HG02588 (cell line): Measurements from ENCODE around the gene LCE3A.
"Not testable (repeated sequence)": the region's sequence is repeated elsewhere in the genome, so short reads cannot be mapped to it uniquely, and the experiment has no call there.

ENCODE experiments used
- ATAC-seq: cut with Tn5 transposase; IDR thresholded peaks from one replicate; pipeline ENCODE4 v1.9.1; 2021; ENCODE audit warnings: mild to moderate bottlenecking, moderate library complexity; ENCODE audit not compliant: unreplicated experiment

Gene LCE3A

DNA sequence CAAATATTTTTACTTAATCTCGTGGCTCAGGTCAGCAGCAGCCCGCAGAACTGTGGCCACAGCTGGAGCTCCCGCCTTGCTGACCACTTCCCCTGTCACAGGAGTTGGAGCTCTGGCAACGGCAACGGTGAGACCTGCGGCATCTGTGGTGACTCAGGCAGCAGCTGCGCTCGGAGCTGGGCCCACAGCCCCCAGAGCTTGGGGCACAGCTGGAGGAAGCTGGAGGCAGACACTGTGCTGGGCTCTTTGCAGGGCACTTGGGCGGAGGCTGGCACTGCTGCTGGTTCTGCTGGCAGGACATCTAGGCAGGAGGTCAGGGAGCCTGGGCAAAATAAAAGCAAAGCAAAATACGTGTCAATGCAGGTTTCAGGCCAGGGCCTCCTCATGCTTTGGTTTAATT is at the start of gene LCE3A:
LCE3A (minus strand) TSS at position 301 of the 400 bp plus-strand sequence; CDS start at position 301, 0 bp downstream.
- ATAC-seq = no peak

DNA sequence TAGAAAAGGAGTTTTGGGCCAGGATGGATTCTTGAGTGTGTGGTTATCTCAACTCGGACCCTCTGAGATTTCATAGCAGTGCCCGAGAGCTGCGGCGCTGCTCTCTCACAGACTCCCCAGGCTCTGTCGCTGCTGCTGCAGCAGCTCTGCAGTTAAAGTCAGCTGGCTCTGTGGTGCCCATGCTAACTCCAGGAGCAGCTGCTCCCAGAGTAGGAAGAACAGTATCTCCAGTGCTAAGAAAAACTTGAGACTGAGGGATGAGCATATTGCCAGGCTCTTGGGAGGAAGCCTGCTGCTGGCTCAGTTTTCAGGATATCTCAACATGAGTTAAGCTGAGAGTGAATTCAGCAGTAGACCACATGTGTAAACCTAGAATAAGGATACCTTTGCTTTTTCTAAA is 44.7 kb upstream of the LCE3A start:
- no peak for ATAC-seq

DNA sequence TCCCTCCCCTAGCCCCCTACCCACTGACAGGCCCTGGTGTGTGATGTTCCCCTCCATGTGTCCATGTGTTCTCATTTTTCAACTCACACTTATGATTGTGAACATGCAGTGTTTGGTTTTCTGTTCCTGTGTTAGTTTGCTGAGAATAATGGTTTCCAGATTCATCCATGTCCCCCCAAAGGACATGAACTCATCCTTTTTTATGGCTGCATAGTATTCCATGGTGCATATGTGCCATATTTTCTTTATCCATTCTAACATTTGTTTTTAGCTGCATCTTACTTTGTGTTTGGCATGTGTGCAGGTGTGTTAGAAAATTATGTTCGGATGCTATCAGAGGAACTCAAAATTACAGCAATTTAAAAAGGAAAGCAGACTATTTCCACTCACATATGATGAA is 43.3 kb upstream of the LCE3A start:
- ATAC-seq = not testable (repeated sequence)

GRCh38 chr1:152663098-152663497 is 40.2 kb upstream of the LCE3A start, which contains the start of gene LCE2D:
LCE2D (plus strand) TSS chr1:152663380; CDS start chr1:152664106, 726 bp downstream.
- no peak for ATAC-seq

GRCh38 chr1:152658649-152659048 is 35.7 kb upstream of the LCE3A start:
- ATAC-seq = no peak

- ATAC-seq = no peak
Measured at GRCh38 chr1:152657677-152658076, 34.8 kb upstream of the LCE3A start.

GRCh38 chr1:152656459-152656858 is 33.6 kb upstream of the LCE3A start:
- ATAC-seq = no peak

DNA sequence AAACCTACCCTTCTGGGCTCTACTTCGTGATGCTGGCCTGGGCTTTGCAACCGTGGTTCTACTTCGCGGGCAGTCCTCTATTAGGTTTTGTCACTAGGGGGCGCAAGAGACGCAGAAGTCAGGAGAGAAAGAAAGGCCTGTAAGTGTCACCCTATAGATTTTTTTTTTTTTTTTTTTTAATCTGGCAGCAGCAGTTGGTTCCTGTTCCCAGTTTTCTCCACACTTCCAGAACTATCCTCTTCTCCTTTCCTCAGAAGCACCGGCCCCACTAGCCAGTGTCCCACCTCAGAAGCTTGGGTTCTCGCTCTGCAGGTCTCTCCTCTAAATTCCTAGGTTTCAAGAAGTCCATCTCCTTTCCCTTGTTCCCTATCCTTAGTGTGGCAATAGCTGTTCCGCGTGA is 31.2 kb upstream of the LCE3A start:
- no peak for ATAC-seq

GRCh38 chr1:152646656-152647055 is 23.8 kb upstream of the LCE3A start:
- no peak for ATAC-seq

DNA sequence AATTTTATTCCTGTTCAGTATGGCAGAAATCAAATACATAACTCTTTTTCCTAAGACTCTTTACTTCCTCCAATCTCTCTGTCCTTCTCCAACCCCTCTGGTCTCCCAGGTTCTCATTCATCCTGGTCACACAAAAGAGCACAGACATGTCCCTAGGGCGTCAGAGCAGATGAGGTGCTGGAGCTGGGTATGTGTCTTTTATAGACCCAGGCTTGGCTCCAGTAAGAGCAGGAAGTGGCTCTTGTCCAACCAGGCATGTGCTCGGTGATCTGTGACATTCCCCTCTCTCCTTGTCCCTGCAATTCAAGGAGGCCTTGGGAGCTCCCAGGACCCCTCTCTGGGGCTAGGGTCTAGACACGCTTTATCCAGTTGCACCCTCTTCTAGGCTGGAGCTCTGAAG is 22.2 kb upstream of the LCE3A start:
- ATAC-seq = no peak

DNA sequence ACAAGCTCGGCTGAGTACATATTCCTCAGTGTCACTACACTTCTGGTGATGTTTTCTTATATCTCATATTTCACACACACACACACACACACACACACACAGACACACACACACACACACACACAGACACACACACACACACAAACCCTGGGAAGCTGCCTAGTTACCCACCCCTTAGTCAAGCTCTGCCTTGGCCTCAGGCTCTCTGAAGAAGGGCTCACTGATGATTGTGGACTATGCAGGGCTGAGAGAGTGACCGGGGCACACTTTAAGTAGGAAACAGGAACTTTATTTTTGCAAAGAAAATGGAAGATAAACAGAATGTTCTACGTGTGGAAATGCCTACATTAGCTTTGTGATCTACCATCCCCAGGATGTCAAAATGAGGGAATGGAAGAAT is 21.0 kb upstream of the LCE3A start:
- no peak for ATAC-seq

DNA sequence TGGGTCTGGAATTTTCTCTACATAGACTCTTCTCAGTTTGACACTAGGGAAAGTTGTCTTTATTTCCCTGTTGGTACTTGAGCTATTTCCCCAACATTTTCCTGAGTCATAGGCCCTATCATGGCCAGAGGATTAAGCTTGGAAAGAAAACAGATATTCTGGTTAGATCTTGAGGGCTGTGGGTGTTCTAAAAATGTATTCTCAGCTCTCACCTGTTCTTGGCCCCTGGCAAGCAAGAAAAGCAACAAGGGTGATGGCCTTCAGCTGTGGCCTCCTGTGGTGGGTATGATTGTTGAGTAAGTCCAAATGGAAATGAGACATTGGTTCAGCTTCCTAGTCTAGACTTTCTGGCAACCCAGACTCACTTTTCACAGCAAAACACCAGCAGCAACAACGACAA is 17.4 kb upstream of the LCE3A start:
- ATAC-seq = no peak

DNA sequence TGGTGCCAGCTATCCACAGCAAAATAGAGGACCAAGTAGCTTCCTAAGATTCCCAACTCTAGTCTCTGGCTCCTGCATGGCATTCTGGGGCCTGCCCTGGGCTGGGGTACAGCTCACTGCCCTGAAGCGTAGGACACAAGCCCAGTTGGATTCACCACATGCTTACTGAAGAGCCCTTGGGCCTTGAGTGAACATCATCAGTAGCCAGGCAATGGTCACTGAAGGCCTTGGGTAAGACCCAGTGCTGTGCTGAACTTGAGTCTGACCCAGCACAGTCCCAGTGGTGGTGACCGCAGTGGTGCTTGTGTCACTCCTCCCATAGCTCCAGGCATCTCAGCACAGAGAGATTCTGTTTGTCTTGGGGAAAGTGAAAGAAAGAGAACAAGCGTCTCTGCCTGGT is 7.7 kb upstream of the LCE3A start:
- no peak for ATAC-seq

- ATAC-seq = no peak
Measured at GRCh38 chr1:152626744-152627143, 3.8 kb upstream of the LCE3A start.

- ATAC-seq = no peak
Measured at GRCh38 chr1:152623203-152623844, 421 bp upstream of the LCE3A start.

GRCh38 chr1:152621993-152622392 is 910 bp downstream of the LCE3A start:
- ATAC-seq = no peak

DNA sequence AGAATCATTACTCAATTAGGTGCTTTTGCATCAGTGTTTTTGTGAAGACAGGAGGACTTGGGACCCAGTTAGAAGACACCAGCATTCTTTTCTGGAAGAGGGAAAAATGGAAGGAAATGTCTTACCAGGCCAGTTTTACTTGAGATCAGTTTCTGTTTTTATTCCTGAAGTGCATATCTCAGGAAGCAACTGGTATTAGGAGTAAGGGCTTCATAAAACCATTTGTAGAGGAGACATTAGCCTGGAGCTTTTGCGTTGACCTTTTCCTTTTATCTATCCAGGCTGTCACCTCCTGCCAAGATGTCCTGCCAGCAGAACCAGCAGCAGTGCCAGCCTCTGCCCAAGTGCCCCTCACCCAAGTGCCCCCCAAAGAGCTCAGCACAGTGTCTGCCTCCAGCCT is 9.4 kb downstream of the LCE3A start, which contains the start of gene LCE3B:
LCE3B (plus strand) TSS at position 301 of the 400 bp plus-strand sequence; CDS start at position 301, 0 bp downstream.
- no peak for ATAC-seq

DNA sequence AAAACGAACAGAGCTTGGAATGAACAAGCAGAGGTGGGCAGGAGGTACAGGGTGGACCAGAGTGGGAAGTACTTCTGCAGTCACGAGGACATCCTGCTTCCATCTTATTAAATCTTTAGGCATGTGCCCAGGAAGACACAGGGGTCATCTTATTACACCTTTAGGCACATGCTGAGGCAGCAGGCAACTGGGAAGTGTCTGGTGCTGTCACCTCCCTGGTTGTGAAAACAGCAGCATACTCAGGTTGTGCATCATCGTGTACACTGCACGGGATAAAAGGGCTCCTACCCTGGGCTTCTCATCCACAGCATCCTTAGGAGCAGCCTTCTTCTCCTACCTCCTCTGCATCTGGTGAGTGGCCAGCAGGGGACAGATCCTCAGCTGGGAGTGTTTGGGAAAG is 23.0 kb downstream of the LCE3A start, which contains the start of gene LCE3C:
LCE3C (plus strand) TSS at position 301 of the 400 bp plus-strand sequence. CDS start 498 bp downstream, outside the sequence.
- ATAC-seq = no peak

DNA sequence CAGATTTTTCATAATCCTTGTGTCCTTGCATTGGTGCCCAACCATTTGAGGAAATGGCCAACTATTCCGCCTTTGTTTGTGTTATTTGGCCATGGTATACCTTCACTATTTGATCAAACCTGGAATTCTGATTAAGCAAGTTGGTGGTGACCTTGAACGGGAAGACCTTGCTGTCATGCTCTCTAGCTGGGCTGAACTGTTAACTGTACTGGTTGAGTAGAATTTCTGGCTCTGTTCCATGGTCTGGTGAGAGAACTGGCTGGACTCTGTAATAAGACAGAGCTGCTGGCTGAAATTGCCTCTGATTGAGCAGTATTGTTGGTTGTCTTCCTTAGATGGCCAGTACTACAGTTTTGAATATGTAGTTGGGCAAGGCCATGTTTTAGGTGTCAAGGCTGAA is 25.9 kb downstream of the LCE3A start:
- no peak for ATAC-seq

GRCh38 chr1:152585586-152585985 is 37.3 kb downstream of the LCE3A start:
- no peak for ATAC-seq

DNA sequence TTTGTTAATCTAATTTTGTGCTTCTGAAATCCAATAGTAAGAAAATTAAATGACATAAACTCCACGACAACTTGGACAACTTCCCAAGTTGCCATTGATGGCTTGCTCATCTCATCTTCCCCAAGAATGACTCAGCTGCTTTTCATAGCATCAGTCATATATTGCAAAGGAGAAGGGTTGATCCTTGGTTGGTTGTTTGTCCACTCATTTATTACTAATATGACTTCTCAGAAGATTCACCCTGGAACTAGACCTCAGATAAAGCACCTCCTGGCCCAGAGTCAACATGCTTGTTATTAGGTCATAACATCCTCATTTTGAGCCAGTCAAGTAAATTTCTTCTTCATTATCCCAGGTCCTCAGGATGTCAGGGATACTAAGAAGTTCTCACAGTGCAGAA is 40.3 kb downstream of the LCE3A start:
- no peak for ATAC-seq

DNA sequence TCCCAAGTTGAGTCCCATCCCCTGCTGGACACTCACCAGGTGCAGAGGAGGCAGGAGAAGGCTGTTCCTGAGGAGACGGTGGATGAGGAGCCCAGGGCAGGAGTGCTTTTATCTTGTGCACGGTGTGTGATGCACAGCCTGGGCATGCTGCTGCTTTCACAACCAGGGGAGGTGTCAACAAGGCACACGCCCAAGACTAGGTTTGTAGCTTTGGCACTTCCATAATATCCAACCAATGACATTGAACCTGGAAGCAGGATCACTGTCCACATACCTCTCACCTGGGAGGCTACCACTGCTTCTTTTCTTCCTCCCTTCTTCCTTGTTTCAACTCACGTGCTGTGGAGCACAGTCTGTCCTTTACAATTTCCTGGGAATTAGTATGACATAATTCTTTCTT is 42.5 kb downstream of the LCE3A start, which contains the start of gene LCE3D:
LCE3D (minus strand) TSS at position 84 of the 400 bp plus-strand sequence. CDS start 580 bp downstream, outside the sequence.
- no peak for ATAC-seq

GRCh38 chr1:152579526-152579925 is 43.4 kb downstream of the LCE3A start:
- not testable (repeated sequence) for ATAC-seq
